Activated CD4-positive, CD25-positive, alpha-beta regulatory T cell treated with anti-CD3 and anti-CD28 coated beads, Interleukin-2, amount 50 U/mL, for 24 hours (primary cell): Measurements from ENCODE around the gene TENM4.
"Not testable (repeated sequence)": the region's sequence is repeated elsewhere in the genome, so short reads cannot be mapped to it uniquely, and the experiment has no call there.

Experiments used
- ATAC-seq, 2 donors: fragments of 150-1000 bp; cut with Tn5 transposase; one replicate each; pipeline ENCODE4 v1.10.0; 2021; ENCODE audit warnings: mild to moderate bottlenecking in 1 of 2, moderate library complexity in 1 of 2

The TENM4 gene

GRCh38 chr11:78996007-78996406, 444.8 kb downstream of the TENM4 start:
- ATAC-seq: no peak

GRCh38 chr11:78995171-78995570, 445.7 kb downstream of the TENM4 start:
- ATAC-seq: no peak

GRCh38 chr11:78993802-78994430, 446.9 kb downstream of the TENM4 start:
- no peak for ATAC-seq

- no peak for ATAC-seq
Measured at GRCh38 chr11:78991681-78992080, 449.1 kb downstream of the TENM4 start.

GRCh38 chr11:78990261-78990660, 450.6 kb downstream of the TENM4 start:
- no peak for ATAC-seq

GRCh38 chr11:78987748-78988147, 453.1 kb downstream of the TENM4 start:
- ATAC-seq: no peak

GRCh38 chr11:78986305-78986704, 454.5 kb downstream of the TENM4 start:
- ATAC-seq: no peak

GRCh38 chr11:78985663-78986062, 455.2 kb downstream of the TENM4 start:
- no peak for ATAC-seq

GRCh38 chr11:78982473-78982872, 458.4 kb downstream of the TENM4 start:
- no peak for ATAC-seq

- ATAC-seq: no peak
Measured at GRCh38 chr11:78981153-78981552, 459.7 kb downstream of the TENM4 start.

- ATAC-seq: no peak
Measured at GRCh38 chr11:78978831-78979230, 462.0 kb downstream of the TENM4 start.

GRCh38 chr11:78977848-78978247, 463.0 kb downstream of the TENM4 start:
- not testable (repeated sequence) for ATAC-seq

GRCh38 chr11:78977009-78977408, 463.8 kb downstream of the TENM4 start:
- no peak for ATAC-seq

- no peak for ATAC-seq
Measured at GRCh38 chr11:78975081-78975480, 465.7 kb downstream of the TENM4 start.

- ATAC-seq: no peak
Measured at GRCh38 chr11:78973876-78974275, 467.0 kb downstream of the TENM4 start.

- no peak for ATAC-seq
Measured at GRCh38 chr11:78972590-78972989, 468.2 kb downstream of the TENM4 start.

GRCh38 chr11:78972177-78972576, 468.7 kb downstream of the TENM4 start:
- ATAC-seq: no peak

GRCh38 chr11:78967811-78968210, 473.0 kb downstream of the TENM4 start:
- no peak for ATAC-seq

- no peak for ATAC-seq
Measured at GRCh38 chr11:78965432-78965831, 475.4 kb downstream of the TENM4 start.

- no peak for ATAC-seq
Measured at GRCh38 chr11:78961937-78962701, 478.7 kb downstream of the TENM4 start.

GRCh38 chr11:78961247-78961646, 479.6 kb downstream of the TENM4 start:
- ATAC-seq: no peak

GRCh38 chr11:78958444-78958843, 482.4 kb downstream of the TENM4 start:
- ATAC-seq: no peak

GRCh38 chr11:78957476-78958245, 483.2 kb downstream of the TENM4 start:
- ATAC-seq: no peak

GRCh38 chr11:78954696-78955095, 486.1 kb downstream of the TENM4 start:
- ATAC-seq: no peak
